Uterus (tissue), 2 donors: ENCODE measurements around the gene TUBB2A.

Experiments
- CTCF ChIP-seq, 4 experiments: fragments of 200-600 bp in 2 of 4; fragments of 450-650 bp in 2 of 4; sonication (generic) in 2 of 4; IDR thresholded peaks; one replicate each; pipeline ENCODE4 v1.5.1; 2016 to 2019; ENCODE audit warnings: antibody characterized with exemption in 4 of 4, mild to moderate bottlenecking in 2 of 4, moderate library complexity in 1 of 4
- POLR2A ChIP-seq, 2 donors: fragments of 450-650 bp; IDR thresholded peaks; one replicate each; pipeline ENCODE4 v1.6.1; 2016; ENCODE audit warnings: antibody characterized with exemption in 2 of 2, mild to moderate bottlenecking in 1 of 2, moderate library complexity in 1 of 2

GRCh38 chr6:3201388-3201787, 44.0 kb upstream of the TUBB2A start:
- no peak for TF ChIP-seq CTCF (IDR thresholded peaks at IDR 0.05)
- TF ChIP-seq POLR2A (IDR thresholded peaks at IDR 0.05) = no peak
